ENCODE results near the gene SETD4.

- TF ChIP-seq CTCF (conservative IDR thresholded peaks at IDR 0.05 in 1 of 2, IDR thresholded peaks at IDR 0.05 in 1 of 2; ENCODE audit: extremely low read depth in 1 of 2, insufficient read depth in 1 of 2, low read depth in 1 of 2, low read length in 2 of 2): no peak
- TF ChIP-seq EZH2 (IDR thresholded peaks at IDR 0.05; ENCODE audit: borderline replicate concordance, low read length): no peak
Measured at GRCh38 chr21:36063375-36064084, 3.2 kb upstream of the SETD4 start.
